AG09319 (cell line): Measurements from ENCODE around the gene B3GALT5.

Experiments
- DNase-seq: peaks from one replicate; pipeline ENCODE4 v3.0.0-alpha.2; 2010; ENCODE audit warnings: low read depth; ENCODE audit errors: extremely low read depth
- TF ChIP-seq, protein P1 (sequence below): IDR thresholded peaks from 2 replicates; pipeline ENCODE4 v1.5.1; 2011; ENCODE audit warnings: low read depth, mild to moderate bottlenecking, inconsistent platforms, low read length, moderate library complexity

Gene B3GALT5

DNA sequence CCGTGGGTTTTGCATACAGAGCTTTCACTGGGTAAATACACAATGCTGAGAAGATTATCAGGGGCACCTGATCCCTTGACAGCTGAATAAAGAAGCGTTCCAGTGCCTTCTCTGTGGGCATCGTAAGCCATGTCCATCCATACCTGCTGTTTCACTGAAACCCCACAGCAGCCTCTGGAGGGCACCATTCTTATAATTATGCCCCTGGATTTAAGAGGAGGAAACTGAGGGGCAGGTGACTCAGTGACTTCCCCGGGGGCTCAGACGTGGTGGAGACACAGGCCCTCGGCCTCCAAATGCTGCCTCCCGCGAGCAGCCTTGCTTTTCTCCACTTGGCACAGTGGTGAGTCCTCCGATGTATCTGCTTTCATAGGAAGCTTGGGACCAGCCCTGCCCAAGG is 56.7 kb downstream of the B3GALT5 start:
- DNase-seq: no peak
- TF ChIP-seq, protein P1, sequence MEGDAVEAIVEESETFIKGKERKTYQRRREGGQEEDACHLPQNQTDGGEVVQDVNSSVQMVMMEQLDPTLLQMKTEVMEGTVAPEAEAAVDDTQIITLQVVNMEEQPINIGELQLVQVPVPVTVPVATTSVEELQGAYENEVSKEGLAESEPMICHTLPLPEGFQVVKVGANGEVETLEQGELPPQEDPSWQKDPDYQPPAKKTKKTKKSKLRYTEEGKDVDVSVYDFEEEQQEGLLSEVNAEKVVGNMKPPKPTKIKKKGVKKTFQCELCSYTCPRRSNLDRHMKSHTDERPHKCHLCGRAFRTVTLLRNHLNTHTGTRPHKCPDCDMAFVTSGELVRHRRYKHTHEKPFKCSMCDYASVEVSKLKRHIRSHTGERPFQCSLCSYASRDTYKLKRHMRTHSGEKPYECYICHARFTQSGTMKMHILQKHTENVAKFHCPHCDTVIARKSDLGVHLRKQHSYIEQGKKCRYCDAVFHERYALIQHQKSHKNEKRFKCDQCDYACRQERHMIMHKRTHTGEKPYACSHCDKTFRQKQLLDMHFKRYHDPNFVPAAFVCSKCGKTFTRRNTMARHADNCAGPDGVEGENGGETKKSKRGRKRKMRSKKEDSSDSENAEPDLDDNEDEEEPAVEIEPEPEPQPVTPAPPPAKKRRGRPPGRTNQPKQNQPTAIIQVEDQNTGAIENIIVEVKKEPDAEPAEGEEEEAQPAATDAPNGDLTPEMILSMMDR: no peak

- TF ChIP-seq, protein P1: no peak
- DNase-seq: no peak
Measured at GRCh38 chr21:39669976-39670661, 57.4 kb downstream of the B3GALT5 start.

DNA sequence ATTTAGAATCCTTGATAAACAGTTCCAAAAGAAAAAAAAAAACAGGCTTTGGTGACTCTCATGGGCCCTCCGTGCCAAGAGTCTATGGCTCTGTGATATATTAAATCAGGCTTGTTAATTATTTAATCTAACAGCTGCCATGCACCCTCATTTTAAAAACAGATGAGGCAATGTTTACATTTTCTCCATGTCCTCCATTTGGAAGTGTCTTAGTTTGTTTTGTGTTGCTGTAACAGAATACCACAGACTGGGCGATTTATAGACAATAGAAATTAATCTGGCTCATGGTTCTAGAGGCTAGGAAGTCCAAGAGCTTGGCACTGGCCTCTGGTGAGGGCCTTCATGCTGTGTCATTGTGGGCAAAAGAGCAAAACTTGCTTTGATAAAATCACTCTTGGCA is 58.0 kb downstream of the B3GALT5 start:
- TF ChIP-seq, protein P1: no peak
- no peak for DNase-seq

- no peak for DNase-seq
- TF ChIP-seq, protein P1: no peak
Measured at GRCh38 chr21:39671986-39672385, 59.2 kb downstream of the B3GALT5 start.

DNA sequence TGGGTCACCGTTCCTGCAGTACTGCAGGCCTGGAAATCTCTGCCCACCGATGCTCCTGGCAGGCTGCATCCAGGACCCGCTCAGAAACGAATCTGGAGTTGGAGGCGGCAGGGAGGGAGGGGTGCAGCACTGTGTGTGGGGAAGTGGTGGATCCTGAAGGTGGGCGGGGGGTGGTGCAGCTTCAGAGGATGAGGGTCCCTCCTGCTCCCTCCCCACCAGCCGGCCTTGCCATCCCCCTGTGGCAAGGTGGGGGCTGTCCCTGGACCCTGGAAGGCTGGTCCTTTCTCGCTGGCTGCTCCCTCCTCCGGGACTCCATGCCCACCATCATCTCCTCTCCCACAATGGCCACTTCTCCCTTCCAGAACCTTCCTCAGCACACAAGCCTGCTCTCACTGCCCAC is 60.4 kb downstream of the B3GALT5 start:
- DNase-seq: no peak
- TF ChIP-seq, protein P1: no peak

GRCh38 chr21:39673736-39674135 is 61.0 kb downstream of the B3GALT5 start:
- TF ChIP-seq, protein P1: no peak
- no peak for DNase-seq

DNA sequence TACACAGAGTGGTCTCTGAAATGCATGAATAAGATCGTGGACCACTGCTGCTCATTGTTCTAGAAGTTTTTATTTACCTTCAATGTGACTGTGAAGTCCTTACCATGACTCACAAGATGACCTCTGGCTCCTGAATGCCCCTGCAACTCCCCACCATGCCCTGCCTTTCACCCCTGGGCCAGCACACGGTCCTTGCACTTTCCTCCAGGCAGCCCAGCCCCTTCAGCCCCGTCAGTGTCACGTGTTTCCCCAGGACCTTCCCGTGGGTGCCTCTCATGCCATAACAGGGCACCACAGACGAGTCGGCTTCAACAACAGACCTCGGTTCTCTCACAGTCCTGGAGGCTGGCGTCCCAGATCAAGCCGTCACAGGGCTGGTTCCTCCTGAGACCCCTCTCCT is 62.1 kb downstream of the B3GALT5 start:
- TF ChIP-seq, protein P1: no peak
- no peak for DNase-seq
